ENCODE data around the gene DNAJC5.
"Not testable (repeated sequence)": the region's sequence is repeated elsewhere in the genome, so short reads cannot be mapped to it uniquely, and the experiment has no call there.

DNA sequence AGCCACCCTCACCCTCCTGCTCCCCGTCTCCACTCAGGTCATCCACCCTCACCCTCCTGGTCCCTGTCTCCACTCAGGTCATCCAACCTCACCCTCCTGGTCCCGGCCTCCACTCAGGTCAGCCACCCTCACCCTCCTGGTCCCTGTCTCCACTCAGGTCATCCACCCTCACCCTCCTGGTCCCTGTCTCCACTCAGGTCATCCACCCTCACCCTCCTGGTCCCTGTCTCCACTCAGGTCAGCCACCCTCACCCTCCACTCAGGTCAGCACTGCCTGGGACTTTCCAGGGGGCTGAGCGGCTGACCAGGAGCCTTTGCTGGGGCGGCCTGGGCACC, 41.2 kb upstream of the DNAJC5 start:
- TF ChIP-seq, protein P1, sequence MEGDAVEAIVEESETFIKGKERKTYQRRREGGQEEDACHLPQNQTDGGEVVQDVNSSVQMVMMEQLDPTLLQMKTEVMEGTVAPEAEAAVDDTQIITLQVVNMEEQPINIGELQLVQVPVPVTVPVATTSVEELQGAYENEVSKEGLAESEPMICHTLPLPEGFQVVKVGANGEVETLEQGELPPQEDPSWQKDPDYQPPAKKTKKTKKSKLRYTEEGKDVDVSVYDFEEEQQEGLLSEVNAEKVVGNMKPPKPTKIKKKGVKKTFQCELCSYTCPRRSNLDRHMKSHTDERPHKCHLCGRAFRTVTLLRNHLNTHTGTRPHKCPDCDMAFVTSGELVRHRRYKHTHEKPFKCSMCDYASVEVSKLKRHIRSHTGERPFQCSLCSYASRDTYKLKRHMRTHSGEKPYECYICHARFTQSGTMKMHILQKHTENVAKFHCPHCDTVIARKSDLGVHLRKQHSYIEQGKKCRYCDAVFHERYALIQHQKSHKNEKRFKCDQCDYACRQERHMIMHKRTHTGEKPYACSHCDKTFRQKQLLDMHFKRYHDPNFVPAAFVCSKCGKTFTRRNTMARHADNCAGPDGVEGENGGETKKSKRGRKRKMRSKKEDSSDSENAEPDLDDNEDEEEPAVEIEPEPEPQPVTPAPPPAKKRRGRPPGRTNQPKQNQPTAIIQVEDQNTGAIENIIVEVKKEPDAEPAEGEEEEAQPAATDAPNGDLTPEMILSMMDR (conservative IDR thresholded peaks at IDR 0.05; ENCODE audit: low read length), result not testable (repeated sequence)
- TF ChIP-seq EZH2phosphoT487 (IDR thresholded peaks at IDR 0.05; ENCODE audit: borderline replicate concordance), result not testable (repeated sequence)
